HCT116 (cell line): ENCODE measurements around the gene IRF2BP2.

Source experiments
- CTCF ChIP-seq, 3 experiments: fragments of 200-600 bp in 1 of 3; sonication (generic) in 1 of 3; IDR thresholded peaks in 2 of 3; conservative IDR thresholded peaks in 1 of 3; 2 replicates each; pipeline ENCODE4 v1.5.1; 2012 to 2017; ENCODE audit warnings: low read depth in 2 of 3, low read length in 2 of 3, antibody characterized with exemption in 1 of 3, borderline replicate concordance in 1 of 3, control low read depth in 1 of 3, mild to moderate bottlenecking in 1 of 3, mixed read lengths in 1 of 3, mixed run types in 1 of 3, moderate library complexity in 1 of 3; ENCODE audit not compliant: insufficient read depth in 1 of 3
- EGR1 ChIP-seq: IDR thresholded peaks from 2 replicates; pipeline ENCODE4 v1.6.1; 2012; ENCODE audit warnings: low read depth
- EZH2 ChIP-seq: fragments of 200-600 bp; sonication (generic); IDR thresholded peaks from 2 replicates; pipeline ENCODE4 v1.6.1; 2017; ENCODE audit warnings: antibody characterized with exemption, mixed run types
- FOSL1 ChIP-seq: IDR thresholded peaks from 2 replicates; pipeline ENCODE4 v1.6.1; 2012; ENCODE audit warnings: low read depth
- POLR2A ChIP-seq: IDR thresholded peaks from 2 replicates; pipeline ENCODE4 v1.7.0; 2011; ENCODE audit warnings: borderline replicate concordance; ENCODE audit not compliant: insufficient read depth, insufficient read length; ENCODE audit errors: extremely low read depth
- POLR2AphosphoS5 ChIP-seq: IDR thresholded peaks from 2 replicates; pipeline ENCODE4 v1.6.1; 2011; ENCODE audit warnings: mild to moderate bottlenecking, low read depth, low read length, moderate library complexity
- RAD21 ChIP-seq: IDR thresholded peaks from 2 replicates; pipeline ENCODE4 v1.6.1; 2012; ENCODE audit warnings: low read depth, mild to moderate bottlenecking
- SP1 ChIP-seq: IDR thresholded peaks from 2 replicates; pipeline ENCODE4 v1.6.1; 2012; ENCODE audit warnings: low read depth
- SRF ChIP-seq: IDR thresholded peaks from 2 replicates; pipeline ENCODE4 v1.6.1; 2012; ENCODE audit warnings: low read depth
- YY1 ChIP-seq: IDR thresholded peaks from 2 replicates; pipeline ENCODE4 v1.6.1; 2011; ENCODE audit warnings: low read length, low read depth, moderate library complexity, mild to moderate bottlenecking; ENCODE audit not compliant: insufficient replicate concordance; ENCODE audit errors: extremely low read depth
- ZNF274 ChIP-seq: fragments of 200-500 bp; sonication (Bioruptor generic); IDR thresholded peaks from 2 replicates; pipeline ENCODE4 v1.6.1; 2014; ENCODE audit warnings: mild to moderate bottlenecking, low read depth, low read length, inconsistent platforms
- TF ChIP-seq, protein P1 (sequence below): IDR thresholded peaks from 2 replicates; pipeline ENCODE4 v1.6.1; 2012; ENCODE audit warnings: low read depth

DNA sequence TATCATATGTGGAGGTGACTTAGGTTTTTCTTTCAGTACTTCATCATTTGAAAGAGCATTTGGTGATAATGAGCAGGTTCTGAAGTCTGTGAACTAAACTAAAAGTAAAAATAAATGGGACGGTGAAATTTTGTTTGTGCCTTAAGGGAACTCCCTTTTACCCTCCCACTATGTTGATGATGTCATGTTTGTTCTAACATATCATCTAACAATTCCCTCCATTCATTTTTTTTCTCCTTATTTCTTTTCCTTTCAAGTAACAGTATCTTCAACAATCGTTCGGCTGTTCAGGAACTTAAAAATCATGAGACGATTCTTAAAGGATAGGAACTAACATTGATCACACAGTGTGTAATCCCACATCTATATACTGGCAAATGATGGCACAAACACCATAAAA, 30.0 kb upstream of the IRF2BP2 start:
- TF ChIP-seq YY1 (no peak), EGR1 (no peak), ZNF274 (no peak), POLR2AphosphoS5 (no peak), CTCF (IDR thresholded peaks at IDR 0.05 in 2 of 3, conservative IDR thresholded peaks at IDR 0.05 in 1 of 3; ENCODE audit: borderline replicate concordance in 1 of 3, insufficient read depth in 1 of 3, low read depth in 2 of 3, low read length in 2 of 3) (no peak), POLR2A (no peak), FOSL1 (no peak), RAD21 (no peak), SP1 (no peak), EZH2 (no peak), SRF (no peak)
- TF ChIP-seq, protein P1, sequence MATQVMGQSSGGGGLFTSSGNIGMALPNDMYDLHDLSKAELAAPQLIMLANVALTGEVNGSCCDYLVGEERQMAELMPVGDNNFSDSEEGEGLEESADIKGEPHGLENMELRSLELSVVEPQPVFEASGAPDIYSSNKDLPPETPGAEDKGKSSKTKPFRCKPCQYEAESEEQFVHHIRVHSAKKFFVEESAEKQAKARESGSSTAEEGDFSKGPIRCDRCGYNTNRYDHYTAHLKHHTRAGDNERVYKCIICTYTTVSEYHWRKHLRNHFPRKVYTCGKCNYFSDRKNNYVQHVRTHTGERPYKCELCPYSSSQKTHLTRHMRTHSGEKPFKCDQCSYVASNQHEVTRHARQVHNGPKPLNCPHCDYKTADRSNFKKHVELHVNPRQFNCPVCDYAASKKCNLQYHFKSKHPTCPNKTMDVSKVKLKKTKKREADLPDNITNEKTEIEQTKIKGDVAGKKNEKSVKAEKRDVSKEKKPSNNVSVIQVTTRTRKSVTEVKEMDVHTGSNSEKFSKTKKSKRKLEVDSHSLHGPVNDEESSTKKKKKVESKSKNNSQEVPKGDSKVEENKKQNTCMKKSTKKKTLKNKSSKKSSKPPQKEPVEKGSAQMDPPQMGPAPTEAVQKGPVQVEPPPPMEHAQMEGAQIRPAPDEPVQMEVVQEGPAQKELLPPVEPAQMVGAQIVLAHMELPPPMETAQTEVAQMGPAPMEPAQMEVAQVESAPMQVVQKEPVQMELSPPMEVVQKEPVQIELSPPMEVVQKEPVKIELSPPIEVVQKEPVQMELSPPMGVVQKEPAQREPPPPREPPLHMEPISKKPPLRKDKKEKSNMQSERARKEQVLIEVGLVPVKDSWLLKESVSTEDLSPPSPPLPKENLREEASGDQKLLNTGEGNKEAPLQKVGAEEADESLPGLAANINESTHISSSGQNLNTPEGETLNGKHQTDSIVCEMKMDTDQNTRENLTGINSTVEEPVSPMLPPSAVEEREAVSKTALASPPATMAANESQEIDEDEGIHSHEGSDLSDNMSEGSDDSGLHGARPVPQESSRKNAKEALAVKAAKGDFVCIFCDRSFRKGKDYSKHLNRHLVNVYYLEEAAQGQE: no peak
